Uterus (tissue), 2 donors: ENCODE results near the gene AUTS2.

Experiments
- CTCF ChIP-seq, 4 experiments: fragments of 200-600 bp in 2 of 4; fragments of 450-650 bp in 2 of 4; sonication (generic) in 2 of 4; IDR thresholded peaks; one replicate each; pipeline ENCODE4 v1.5.1; 2016 to 2019; ENCODE audit warnings: antibody characterized with exemption in 4 of 4, mild to moderate bottlenecking in 2 of 4, moderate library complexity in 1 of 4
- POLR2A ChIP-seq, 2 donors: fragments of 450-650 bp; IDR thresholded peaks; one replicate each; pipeline ENCODE4 v1.6.1; 2016; ENCODE audit warnings: antibody characterized with exemption in 2 of 2, mild to moderate bottlenecking in 1 of 2, moderate library complexity in 1 of 2

- no peak for TF ChIP-seq CTCF (IDR thresholded peaks at IDR 0.05)
- no peak for TF ChIP-seq POLR2A (IDR thresholded peaks at IDR 0.05)
These were observed 701.2 kb downstream of the AUTS2 start for GRCh38 chr7:70299472-70299807.
